ENCODE results near the gene PDZD4. TPM values are rescaled to one million over a fixed set of nuclear protein-coding genes. Genes with fewer than 3 reads are reported as not detected.

PDZD4 gene
- total RNA-seq, 4 donors from 2014 or later: 1.9 to 2.6 (median 2.2) TPM

- no peak for ATAC-seq (ENCODE audit: low FRiP score)
- DNase-seq (ENCODE audit: low spot score): no peak
- TF ChIP-seq CTCF (IDR thresholded peaks at IDR 0.05): no peak
Observed at GRCh38 chrX:153828308-153828707, 2.0 kb downstream of the PDZD4 start.

GRCh38 chrX:153827903-153828302, 2.4 kb downstream of the PDZD4 start:
- TF ChIP-seq CTCF (IDR thresholded peaks at IDR 0.05): no peak
- DNase-seq (ENCODE audit: low spot score): no peak

DNA sequence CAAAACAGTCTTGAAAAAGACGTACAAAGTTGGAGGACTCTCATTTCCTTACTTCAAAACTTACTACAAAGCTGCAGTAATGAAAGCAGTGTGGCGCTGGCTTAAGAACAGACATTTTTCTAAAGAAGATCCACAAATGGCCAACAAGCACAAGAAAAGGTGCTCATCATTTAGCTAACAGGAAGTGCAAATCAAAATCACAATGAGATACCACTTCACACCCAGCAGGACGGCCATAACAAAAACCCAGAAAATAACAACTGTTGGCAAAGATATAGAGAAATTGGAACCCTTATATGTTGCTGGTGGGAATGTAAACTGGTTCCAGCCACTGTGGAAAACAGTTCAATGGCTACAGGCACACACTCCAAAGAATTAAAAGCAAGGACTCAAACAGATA, 3.3 kb downstream of the PDZD4 start:
- no peak for ATAC-seq (ENCODE audit: low FRiP score)

More at GRCh38 chrX:153827903-153828302, 2.4 kb downstream of the PDZD4 start:
- no peak for ATAC-seq (ENCODE audit: low FRiP score)

DNA sequence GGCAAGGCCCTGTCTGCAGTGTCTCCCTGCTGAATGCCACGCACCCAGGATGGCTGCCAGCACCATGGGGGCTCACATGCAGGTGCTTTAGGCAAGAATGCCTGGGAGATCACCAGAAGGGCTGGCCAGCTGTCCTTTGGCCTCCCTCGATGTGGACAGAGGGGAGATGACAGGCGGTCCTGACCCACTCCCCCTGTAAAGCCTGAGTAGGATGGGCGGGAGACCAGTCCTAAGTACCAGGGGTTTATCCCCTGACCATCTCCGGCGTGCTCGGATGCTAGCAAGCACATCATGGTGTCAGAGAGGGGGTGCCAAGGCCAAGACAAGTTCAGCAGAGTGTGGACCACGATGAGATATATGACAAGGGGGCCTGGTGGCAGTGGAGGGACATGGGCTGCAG, 5.3 kb downstream of the PDZD4 start:
- no peak for ATAC-seq (ENCODE audit: low FRiP score)
- no peak for DNase-seq (ENCODE audit: low spot score)

More for the DNA sequence above, 3.3 kb downstream of the PDZD4 start:
- no peak for TF ChIP-seq CTCF (IDR thresholded peaks at IDR 0.05)
- DNase-seq (ENCODE audit: low spot score): no peak

DNA sequence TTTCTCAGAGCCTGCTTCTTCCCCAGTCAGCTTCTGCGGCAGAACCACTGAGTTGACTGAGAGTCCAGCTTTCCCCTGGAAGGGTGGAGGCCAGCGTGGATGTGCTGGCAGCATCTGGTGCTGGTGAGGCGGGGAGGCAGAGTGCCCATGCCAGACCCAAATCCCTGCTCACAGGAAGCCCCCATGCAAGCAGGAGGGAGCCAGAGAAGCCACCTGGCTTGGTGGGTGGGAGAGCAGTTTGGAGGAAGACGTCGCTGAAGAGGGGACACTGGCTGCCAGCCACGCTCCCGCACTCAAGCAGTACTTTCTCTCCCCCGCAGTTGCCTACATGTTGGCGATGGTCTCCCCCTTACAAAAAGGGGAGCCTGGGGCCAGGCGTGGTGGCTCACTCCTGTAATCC, 6.0 kb downstream of the PDZD4 start:
- DNase-seq (ENCODE audit: low spot score) (no peak), ATAC-seq (ENCODE audit: low FRiP score) (no peak)
- TF ChIP-seq CTCF (IDR thresholded peaks at IDR 0.05): no peak

More for the DNA sequence above, 5.3 kb downstream of the PDZD4 start:
- TF ChIP-seq CTCF (IDR thresholded peaks at IDR 0.05): no peak

GRCh38 chrX:153821066-153821465, 9.3 kb downstream of the PDZD4 start:
- no peak for DNase-seq (ENCODE audit: low spot score)
- no peak for TF ChIP-seq CTCF (IDR thresholded peaks at IDR 0.05)
- no peak for ATAC-seq (ENCODE audit: low FRiP score)

- no peak for ATAC-seq (ENCODE audit: low FRiP score)
- DNase-seq (ENCODE audit: low spot score): no peak
- TF ChIP-seq CTCF (IDR thresholded peaks at IDR 0.05): no peak
Observed at GRCh38 chrX:153820601-153821000, 9.7 kb downstream of the PDZD4 start.
